GM18951 (cell line): Measurements from ENCODE around the gene TBCD.

Source experiments
- POLR2A ChIP-seq: IDR thresholded peaks from 4 replicates; pipeline ENCODE4 v1.6.1; 2011; ENCODE audit warnings: mild to moderate bottlenecking; ENCODE audit not compliant: insufficient read length, insufficient read depth; ENCODE audit errors: extremely low read depth
- in situ Hi-C: fragments of 300-500 bp; cut with MboI; formaldehyde crosslinking; loops from one replicate; pipeline ENCODE4 v1.12.0; 2022; ENCODE audit warnings: low sequenced_read_pairs, mixed read lengths, inconsistent platforms; ENCODE audit not compliant: unreplicated experiment

TBCD gene

GRCh38 chr17:82884341-82884969 is 132.6 kb downstream of the TBCD start:
- TF ChIP-seq POLR2A, result no peak
- in situ Hi-C loops, result no loop called here

- in situ Hi-C loops, result no loop called here
These were observed 133.1 kb downstream of the TBCD start for GRCh38 chr17:82884970-82885353.

GRCh38 chr17:82887255-82888164 is 135.6 kb downstream of the TBCD start:
- in situ Hi-C loops, result no loop called here
- TF ChIP-seq POLR2A, result no peak

More at GRCh38 chr17:82884970-82885353, 133.1 kb downstream of the TBCD start:
- no peak for TF ChIP-seq POLR2A

GRCh38 chr17:82888583-82889495 is 137.0 kb downstream of the TBCD start:
- no peak for TF ChIP-seq POLR2A
- in situ Hi-C loops, result no loop called here

- no peak for TF ChIP-seq POLR2A
- in situ Hi-C loops, result no loop called here
These were observed 137.9 kb downstream of the TBCD start for GRCh38 chr17:82889496-82890338.

- in situ Hi-C loops, result no loop called here
- TF ChIP-seq POLR2A, result no peak
These were observed 138.5 kb downstream of the TBCD start for GRCh38 chr17:82890339-82890730.

GRCh38 chr17:82890926-82891678 is 139.2 kb downstream of the TBCD start:
- no peak for TF ChIP-seq POLR2A
- in situ Hi-C loops, result no loop called here

GRCh38 chr17:82891911-82892310 is 140.0 kb downstream of the TBCD start:
- in situ Hi-C loops, result no loop called here
- no peak for TF ChIP-seq POLR2A

GRCh38 chr17:82892899-82893565 is 141.2 kb downstream of the TBCD start:
- in situ Hi-C loops, result no loop called here
- TF ChIP-seq POLR2A, result no peak

GRCh38 chr17:82893779-82894178 is 141.9 kb downstream of the TBCD start:
- in situ Hi-C loops, result no loop called here
- no peak for TF ChIP-seq POLR2A

- TF ChIP-seq POLR2A, result no peak
- in situ Hi-C loops, result no loop called here
These were observed 142.5 kb downstream of the TBCD start for GRCh38 chr17:82894389-82894788.
